Lung (tissue), 4 donors: ENCODE measurements around the gene PREP. TPM values are rescaled to one million over a fixed set of nuclear protein-coding genes. Genes with fewer than 3 reads are reported as not detected.

Experiments used
- polyA plus RNA-seq, 2 donors: library from polyadenylated mRNA; stranded (reverse); fragments of 200-250 nt; gene quantifications; one replicate each; pipeline ENCODE4 v1.2.1, GENCODE V29; 2013
- total RNA-seq, 2 donors: library from RNA; depleted of rRNA in 1 of 2; stranded (reverse); fragments of >200 nt in 1 of 2; gene quantifications; one replicate each; pipeline ENCODE4 v1.2.1, GENCODE V29; 2014 to 2021
- donor health status: Bipolar disorder and iron deficiency.
- donor health status: healthy.
- donor health status: DM: yes; HTN: yes; CAD: no.

Gene PREP
- total and polyA plus RNA-seq, 4 donors, result 20.3 to 31.3 (median 25.1) TPM

Other genes with a start within 250 kb of the PREP start
- gene POPDC3, start 223.1 kb downstream of the PREP start, total RNA-seq, result 1 to 10 TPM in 1 of 2 donors, under 1 TPM in 1; 0.18 to 1.1 TPM
- 1 to 10 TPM in 1 of 2 donors, under 1 TPM in 1; 0.56 to 1.9 TPM for gene POPDC3, start 223.1 kb downstream of the PREP start, polyA plus RNA-seq